ENCODE measurements around the gene GRAP. TPM values are rescaled to one million over a fixed set of nuclear protein-coding genes. Genes with fewer than 3 reads are reported as not detected.
"Not testable (repeated sequence)": the region's sequence is repeated elsewhere in the genome, so short reads cannot be mapped to it uniquely, and the experiment has no call there.

The GRAP gene
- 0.22 TPM for polyA plus RNA-seq (2013, experiment 1 of 2; ENCODE audit: insufficient read length)
- polyA plus RNA-seq (2013, experiment 2 of 2; ENCODE audit: insufficient read length), result 0.31 TPM

DNA sequence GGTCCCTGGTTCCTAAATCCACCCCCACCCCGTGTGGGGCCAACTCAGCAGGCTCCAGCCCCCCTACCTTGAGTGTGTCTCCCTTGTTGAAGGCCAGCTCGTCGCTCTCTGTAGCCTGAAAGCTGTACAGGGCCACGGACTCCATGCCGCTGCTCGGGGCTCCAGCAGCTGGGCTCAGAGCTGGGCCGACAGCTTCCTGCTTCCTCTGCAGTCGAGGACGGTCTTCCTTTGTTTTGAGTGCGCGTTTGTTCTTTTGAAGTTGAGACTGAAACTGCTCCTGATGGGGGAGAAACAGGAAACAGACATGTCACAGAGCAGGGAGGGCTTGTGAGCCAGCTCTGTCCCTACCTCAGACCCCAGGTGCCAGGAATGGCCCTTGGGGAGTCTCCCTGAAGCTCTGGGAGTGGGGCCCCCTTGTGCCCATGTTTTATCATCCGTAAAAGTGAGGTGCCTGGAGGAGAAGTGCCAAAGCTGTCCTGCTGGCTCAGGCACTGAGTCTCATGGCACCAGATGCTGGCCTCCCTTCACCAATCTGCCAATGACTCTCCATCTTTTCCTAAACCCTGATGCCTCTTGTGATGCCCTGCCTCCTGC is at the start of gene GRAP:
GRAP (minus strand) TSS at position 176 of the 594 bp plus-strand sequence; CDS start at position 145, 31 bp downstream.
- DNase-seq, result not testable (repeated sequence)

GRCh38 chr17:19093684-19094438 is 47.1 kb upstream of the GRAP start:
- not testable (repeated sequence) for DNase-seq

DNA sequence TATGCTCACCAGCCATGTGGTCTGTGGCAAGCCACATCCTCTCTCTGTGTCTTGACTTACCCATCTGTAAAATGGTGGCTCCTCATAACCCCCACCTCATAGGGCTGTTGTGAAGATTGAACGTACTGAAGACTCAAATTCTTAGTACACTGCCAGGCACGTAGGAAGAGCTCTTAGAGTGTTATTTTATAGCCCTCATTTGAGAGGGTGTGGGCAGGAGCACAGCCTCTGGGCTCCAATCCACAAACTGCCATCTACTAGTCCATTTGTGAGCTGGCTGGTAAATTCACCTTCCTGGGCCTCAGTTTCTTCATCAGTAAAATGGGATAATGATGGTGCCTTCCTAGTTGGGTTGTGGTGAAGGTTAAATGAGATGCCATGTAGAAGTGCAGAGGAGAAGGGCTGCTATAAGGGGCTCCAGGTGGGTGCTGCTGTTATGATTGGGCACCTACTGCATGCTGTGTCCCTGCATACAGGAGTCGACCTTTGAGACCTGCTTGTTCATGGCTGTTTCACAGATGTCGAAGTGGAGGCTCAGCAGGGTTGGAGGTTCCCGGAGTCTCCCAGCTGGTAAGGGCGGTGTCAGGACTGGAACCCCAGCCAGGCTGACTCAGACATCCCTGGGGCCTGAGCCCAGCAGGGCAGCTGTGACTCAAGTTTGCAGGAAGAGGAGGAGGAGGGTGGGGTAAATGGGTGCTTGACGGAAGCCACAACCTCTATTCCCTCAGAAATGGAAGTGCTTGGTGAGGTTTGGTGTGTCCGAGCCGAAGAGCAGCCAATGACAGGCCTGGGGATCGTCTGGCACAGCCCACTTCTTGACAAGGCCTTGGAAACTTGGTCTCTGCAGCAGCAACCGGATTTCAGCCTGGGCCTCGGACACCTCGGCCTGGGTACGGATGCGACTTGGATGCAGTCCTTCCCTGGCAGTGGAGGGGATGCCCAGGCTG is 46.3 kb upstream of the GRAP start:
- peak; percentile 28 for DNase-seq

DNA sequence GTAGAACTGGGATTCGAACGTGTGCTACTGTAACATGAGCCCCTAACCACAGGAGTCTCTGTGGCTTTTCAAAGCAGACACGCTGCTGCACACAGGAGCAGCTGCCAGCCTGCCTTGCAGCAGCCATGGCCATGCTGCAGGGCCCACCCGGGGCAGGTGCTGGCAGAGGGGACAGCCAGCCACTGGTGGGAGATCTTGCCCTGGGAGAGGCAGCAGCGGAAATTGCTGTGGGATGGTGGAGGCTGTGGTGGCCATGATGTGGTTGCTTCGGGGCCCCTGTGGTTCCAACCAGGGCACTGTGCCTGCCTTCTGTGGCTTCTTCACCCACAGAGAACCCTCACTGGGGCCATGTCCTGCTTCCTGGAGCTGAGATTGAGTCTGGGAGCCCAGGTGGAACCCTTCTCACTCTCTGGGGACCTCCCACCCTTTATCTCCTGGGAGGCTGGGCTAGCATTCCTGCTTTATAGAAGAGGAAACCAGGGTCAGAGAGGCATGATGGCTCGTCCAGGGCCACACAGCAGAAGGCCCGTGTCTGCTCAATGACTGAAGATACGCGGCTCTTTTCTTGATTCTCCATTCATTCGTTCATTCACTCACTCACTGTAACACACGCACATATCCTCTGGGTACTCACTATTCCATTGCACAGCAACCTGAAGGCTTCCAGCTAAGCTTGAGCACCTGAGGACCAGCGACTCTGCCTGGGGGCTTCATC is 43.5 kb upstream of the GRAP start:
- DNase-seq, result not testable (repeated sequence)

DNA sequence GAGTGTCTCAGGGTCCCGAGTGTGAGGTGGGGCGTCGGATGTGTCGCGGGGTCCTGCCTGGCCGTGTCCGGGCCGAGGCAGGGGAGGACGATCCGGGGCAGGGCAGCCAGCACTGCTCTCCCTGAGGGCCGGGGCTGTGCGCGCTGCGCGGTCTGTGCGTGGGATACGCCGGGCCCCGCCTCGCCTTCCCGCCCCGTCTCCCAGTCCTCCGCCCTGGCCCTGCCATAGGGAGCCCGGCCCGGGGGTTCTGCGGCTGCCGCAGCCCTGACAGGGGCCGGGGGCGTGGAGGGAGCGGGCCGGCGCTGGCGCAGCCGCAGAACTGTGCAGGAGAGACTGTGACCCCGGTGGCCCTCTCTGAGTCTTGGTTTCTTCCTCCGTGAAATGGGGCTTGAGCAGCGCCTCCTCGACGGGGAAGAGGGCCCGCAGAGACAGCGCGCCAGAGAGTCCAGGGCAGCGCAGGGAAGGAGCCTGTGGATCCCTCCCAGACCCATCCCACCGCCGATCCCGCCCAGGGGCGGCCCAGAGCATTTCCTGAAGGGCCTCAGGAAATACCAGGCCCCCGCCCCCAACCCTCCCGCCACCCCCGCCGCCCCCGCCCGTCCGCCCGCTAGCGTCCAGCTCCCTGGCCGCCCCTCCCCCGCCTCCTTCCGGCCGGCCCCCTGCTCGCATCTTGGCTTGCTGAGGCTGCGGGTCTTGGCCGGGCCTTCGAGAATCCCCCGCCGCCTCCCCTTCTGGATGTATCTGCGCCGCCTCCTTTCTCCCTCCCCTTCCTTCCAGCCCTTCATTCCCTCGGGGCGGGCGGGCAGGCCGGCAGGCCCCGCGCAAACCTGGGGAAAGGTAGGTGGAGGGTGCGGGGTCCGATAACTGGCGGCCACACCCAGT is 42.3 kb upstream of the GRAP start:
- not testable (repeated sequence) for DNase-seq

GRCh38 chr17:19077386-19077785 is 30.6 kb upstream of the GRAP start:
- DNase-seq, result not testable (repeated sequence)

GRCh38 chr17:19076398-19077192 is 29.8 kb upstream of the GRAP start:
- not testable (repeated sequence) for DNase-seq

- DNase-seq, result not testable (repeated sequence)
Observed at GRCh38 chr17:19070318-19071168, 23.8 kb upstream of the GRAP start.

DNA sequence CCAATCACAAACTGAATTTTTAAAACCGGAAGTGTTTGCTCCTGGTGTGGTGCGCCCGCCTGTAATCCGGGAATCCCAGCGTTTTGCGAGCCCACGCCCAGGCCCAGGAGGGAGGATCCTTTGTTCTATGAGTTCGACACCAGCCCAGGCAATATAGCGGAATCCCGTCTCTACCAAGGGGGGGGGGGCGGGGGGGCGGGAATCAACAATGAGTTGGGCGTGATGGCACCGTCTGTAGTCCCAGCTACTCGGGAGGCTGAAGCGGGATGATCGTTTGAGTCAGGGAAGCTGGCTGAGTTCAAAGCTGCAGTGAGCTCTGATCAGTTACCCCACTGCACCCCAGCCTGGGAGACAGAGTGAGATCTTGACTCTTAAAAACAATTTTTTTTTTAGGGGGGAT is 17.6 kb upstream of the GRAP start:
- peak; percentile 27 for DNase-seq

GRCh38 chr17:19063326-19063956 is 16.7 kb upstream of the GRAP start:
- DNase-seq, result not testable (repeated sequence)

GRCh38 chr17:19062718-19063325 is 16.1 kb upstream of the GRAP start:
- not testable (repeated sequence) for DNase-seq

DNA sequence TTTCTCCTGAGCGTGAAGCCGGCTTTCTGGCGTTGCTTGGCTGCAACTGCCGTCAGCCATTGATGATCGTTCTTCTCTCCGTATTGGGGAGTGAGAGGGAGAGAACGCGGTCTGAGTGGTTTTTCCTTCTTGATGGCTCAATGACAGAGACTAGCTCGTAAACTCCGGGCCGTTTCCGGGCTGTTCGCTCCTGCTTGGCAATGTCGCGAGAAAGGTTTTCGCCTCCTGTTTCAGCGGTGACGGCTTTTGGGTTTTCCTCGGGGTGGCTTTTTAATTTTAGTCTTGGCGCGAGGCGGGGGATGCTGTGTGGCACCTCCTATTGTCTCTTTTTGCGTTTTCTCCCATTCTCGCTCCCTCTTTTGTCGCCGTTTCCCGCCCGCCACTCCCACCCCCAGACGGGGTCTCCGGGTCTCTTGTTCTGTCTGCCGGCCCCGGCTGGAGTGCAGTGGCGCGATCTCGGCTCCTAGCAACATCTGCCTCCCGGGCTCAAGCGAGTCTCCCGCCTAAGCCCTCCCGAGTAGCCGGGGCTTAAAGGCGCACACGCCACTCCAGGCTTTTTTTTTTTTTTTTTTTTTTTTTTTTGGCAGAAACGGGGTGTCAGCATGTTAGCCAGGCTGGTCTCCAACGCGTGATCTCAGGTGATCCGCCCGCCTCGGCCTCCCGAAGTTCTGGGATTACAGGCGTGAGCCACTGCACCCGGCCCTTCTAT is 15.4 kb upstream of the GRAP start:
- DNase-seq, result not testable (repeated sequence)

- DNase-seq, result not testable (repeated sequence)
Observed at GRCh38 chr17:19055447-19055846, 8.7 kb upstream of the GRAP start.

DNA sequence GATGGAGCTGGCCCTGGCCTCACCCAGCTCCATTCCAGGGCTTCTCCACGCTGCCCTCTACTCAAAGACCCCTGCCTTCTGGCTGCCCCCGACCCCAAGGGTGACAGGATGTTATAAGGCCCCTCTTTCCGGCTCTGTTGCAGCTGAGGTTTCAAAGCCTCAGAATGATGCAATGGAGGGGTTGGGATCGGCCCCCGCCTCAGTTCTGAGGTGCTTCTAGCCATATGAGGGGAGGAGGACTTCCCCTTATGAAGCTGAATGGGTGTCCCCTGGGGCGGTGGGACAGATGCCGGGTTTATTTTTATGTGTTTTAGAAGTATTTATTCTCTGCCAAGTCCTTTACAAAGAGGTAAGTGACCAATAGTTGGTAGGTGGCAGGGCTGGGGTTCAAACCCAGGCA is 2.1 kb upstream of the GRAP start:
- not testable (repeated sequence) for DNase-seq

DNA sequence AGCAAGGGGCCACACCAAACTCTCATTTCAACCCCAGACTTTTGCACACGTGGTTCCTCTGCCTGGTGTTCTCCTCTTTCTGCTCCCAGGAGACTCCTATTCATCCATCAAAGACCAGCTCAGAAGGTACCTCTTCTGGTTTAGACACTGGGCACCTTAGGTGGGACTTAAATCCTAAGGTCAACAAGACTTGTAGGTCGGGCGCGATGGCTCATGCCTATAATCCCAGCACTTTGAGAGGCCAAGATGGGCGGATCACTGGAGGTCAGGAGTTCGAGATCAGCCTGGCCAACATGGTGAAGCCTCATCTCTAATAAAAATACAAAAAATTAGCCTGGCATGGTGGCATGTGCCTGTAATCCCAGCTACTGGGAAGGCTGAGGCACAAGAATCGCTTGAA is 753 bp upstream of the GRAP start:
- DNase-seq, result not testable (repeated sequence)

GRCh38 chr17:19044643-19045042 is 2.1 kb downstream of the GRAP start:
- DNase-seq, result not testable (repeated sequence)

- not testable (repeated sequence) for DNase-seq
Observed at GRCh38 chr17:19043032-19043431, 3.7 kb downstream of the GRAP start.
